ENCODE measurements around the gene ANKRD12.

DNA sequence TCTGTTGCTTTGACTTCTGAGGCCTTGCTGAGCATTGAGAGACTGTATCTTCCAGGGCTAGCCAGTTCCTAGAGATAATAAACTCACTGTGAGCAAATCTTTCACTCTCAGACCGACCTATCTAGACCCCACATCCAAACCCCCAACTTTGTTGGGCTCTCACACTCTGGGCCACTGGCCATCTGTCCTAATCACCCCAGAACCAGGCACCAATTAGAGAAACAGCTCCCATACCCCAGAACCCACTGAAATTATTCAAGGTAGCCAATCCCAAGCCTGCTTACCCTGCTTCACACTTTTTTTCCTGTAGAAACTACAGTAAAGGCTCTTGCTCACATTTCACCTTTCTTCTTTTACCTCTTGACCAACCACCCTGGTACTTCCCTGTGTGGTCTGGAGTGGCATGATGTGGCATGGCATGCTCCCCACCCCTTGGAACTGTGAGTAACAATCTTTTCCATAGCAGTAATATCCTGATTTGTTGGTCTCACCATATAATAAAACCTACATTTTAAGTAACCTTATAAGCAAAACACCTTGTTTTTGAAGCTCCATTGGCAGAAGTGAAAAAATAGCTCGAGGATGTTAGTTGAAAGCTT, 55.2 kb downstream of the ANKRD12 start:
- TF ChIP-seq POLR2A (IDR thresholded peaks at IDR 0.05), result no peak
- TF ChIP-seq, protein P1, sequence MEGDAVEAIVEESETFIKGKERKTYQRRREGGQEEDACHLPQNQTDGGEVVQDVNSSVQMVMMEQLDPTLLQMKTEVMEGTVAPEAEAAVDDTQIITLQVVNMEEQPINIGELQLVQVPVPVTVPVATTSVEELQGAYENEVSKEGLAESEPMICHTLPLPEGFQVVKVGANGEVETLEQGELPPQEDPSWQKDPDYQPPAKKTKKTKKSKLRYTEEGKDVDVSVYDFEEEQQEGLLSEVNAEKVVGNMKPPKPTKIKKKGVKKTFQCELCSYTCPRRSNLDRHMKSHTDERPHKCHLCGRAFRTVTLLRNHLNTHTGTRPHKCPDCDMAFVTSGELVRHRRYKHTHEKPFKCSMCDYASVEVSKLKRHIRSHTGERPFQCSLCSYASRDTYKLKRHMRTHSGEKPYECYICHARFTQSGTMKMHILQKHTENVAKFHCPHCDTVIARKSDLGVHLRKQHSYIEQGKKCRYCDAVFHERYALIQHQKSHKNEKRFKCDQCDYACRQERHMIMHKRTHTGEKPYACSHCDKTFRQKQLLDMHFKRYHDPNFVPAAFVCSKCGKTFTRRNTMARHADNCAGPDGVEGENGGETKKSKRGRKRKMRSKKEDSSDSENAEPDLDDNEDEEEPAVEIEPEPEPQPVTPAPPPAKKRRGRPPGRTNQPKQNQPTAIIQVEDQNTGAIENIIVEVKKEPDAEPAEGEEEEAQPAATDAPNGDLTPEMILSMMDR (IDR thresholded peaks at IDR 0.05), result no peak
